HepG2 (cell line): ENCODE data around the gene LIPE. TPM values are rescaled to one million over a fixed set of nuclear protein-coding genes. Genes with fewer than 3 reads are reported as not detected.

Experiments used
- ATAC-seq: fragments of 200-7000 bp; cut with Tn5 transposase; 3 replicates; pipeline ENCODE4 v1.9.1; 2020; ENCODE audit warnings: mild to moderate bottlenecking, moderate library complexity
- BruUV-seq: library from RNA; stranded (reverse); fragments of 400-500 nt; replicated peaks from 2 replicates; lab custom pipeline; 2021; lab: Mats Ljungman, UMichigan
- CTCF ChIA-PET: fragments of 300-600 bp; formaldehyde crosslinking; extraction: SDS; loops from one replicate; lab custom pipeline; 2021; ENCODE audit warnings: low total read pairs, inconsistent platforms, low intra/inter-chr PET ratio; lab: Yijun Ruan, JAX
- POLR2A ChIA-PET: fragments of 350-600 bp; sonication (Branson Sonifier 250); formaldehyde crosslinking; loops from one replicate; lab custom pipeline; 2020; ENCODE audit warnings: antibody characterized with exemption, inconsistent platforms; lab: Yijun Ruan, JAX
- DNase-seq: peaks from one replicate; pipeline ENCODE4 v3.0.0-alpha.2; 2015; ENCODE audit warnings: low spot score
- FAIRE-seq: peaks from 3 replicates; lab custom pipeline; 2011; peaks lifted over from hg19 to GRCh38; lab: Jason Lieb, UNC
- H2AFZ ChIP-seq: one replicate; pipeline ENCODE4 v1.6.1; 2011; ENCODE audit warnings: low read length, inconsistent platforms
- H3K27ac ChIP-seq: fragments of 300-600 bp; 3 replicates; pipeline ENCODE4 v1.8.0; 2011; ENCODE audit warnings: mixed run types, mild to moderate bottlenecking, mixed read lengths, low read length, inconsistent platforms; ENCODE audit not compliant: insufficient read depth; ENCODE audit errors: extremely low read length
- H3K27me3 ChIP-seq, 2 experiments: fragments of 200-600 bp in 1 of 2; 2 replicates in 1 of 2; 3 replicates in 1 of 2; pipeline versions ENCODE4 v1.6.0 to v1.8.0; 2011; ENCODE audit warnings: low read length in 2 of 2, mild to moderate bottlenecking in 2 of 2, moderate library complexity in 2 of 2, inconsistent platforms in 1 of 2; ENCODE audit not compliant: insufficient read depth in 2 of 2, control insufficient read depth in 1 of 2
- H3K36me3 ChIP-seq, 2 experiments: fragments of 200-600 bp in 1 of 2; replicated peaks in 1 of 2; 2 replicates in 1 of 2; 3 replicates in 1 of 2; pipeline versions ENCODE4 v1.5.1 to v1.8.0; 2011; ENCODE audit warnings: low read length in 2 of 2, inconsistent platforms in 1 of 2; ENCODE audit not compliant: insufficient read depth in 2 of 2, control insufficient read depth in 1 of 2
- H3K4me1 ChIP-seq: 2 replicates; pipeline ENCODE4 v1.5.1; 2012; ENCODE audit warnings: low read length, inconsistent platforms; ENCODE audit not compliant: insufficient read depth
- H3K4me2 ChIP-seq: 2 replicates; pipeline ENCODE4 v1.6.0; 2011; ENCODE audit warnings: low read depth, low read length, inconsistent platforms
- H3K4me3 ChIP-seq, 3 experiments: fragments of 200-600 bp in 1 of 3; sonication (generic), shearing (Covaris generic) in 1 of 3; replicated peaks in 1 of 3; 2 replicates each; pipeline ENCODE4 v1.5.1; 2011 to 2016; ENCODE audit warnings: low read length in 3 of 3, inconsistent platforms in 2 of 3, low read depth in 2 of 3, mild to moderate bottlenecking in 2 of 3, control low read depth in 1 of 3, mixed read lengths in 1 of 3; ENCODE audit not compliant: insufficient read depth in 1 of 3
- H3K79me2 ChIP-seq: one replicate; pipeline ENCODE4 v1.6.1; 2011; ENCODE audit warnings: low read length, inconsistent platforms; ENCODE audit not compliant: insufficient read depth
- H3K9ac ChIP-seq: 2 replicates; pipeline ENCODE4 v1.6.0; 2011; ENCODE audit warnings: mild to moderate bottlenecking, low read depth, low read length, inconsistent platforms; ENCODE audit not compliant: insufficient read depth
- H3K9me3 ChIP-seq: 2 replicates; pipeline ENCODE4 v1.5.1; 2012; ENCODE audit warnings: mild to moderate bottlenecking, low read length
- H4K20me1 ChIP-seq: 2 replicates; pipeline ENCODE4 v1.6.0; 2011; ENCODE audit warnings: inconsistent platforms, mild to moderate bottlenecking, low read length, moderate library complexity; ENCODE audit not compliant: insufficient read depth
- BRD4 ChIP-seq: sonication (generic); formaldehyde crosslinking; IDR thresholded peaks from 2 replicates; pipeline ENCODE4 v1.4.0; 2020; ENCODE audit warnings: missing genetic modification reagents
- CCAR2 ChIP-seq: fragments of 200-400 bp; formaldehyde crosslinking; optimal IDR thresholded peaks from 2 replicates; pipeline ENCODE3; 2018; ENCODE audit warnings: low read depth, mild to moderate bottlenecking, low read length, moderate library complexity
- EEA1 ChIP-seq: sonication (generic); formaldehyde crosslinking; IDR thresholded peaks from 2 replicates; pipeline ENCODE4 v1.5.1; 2020; ENCODE audit warnings: mild to moderate bottlenecking, missing genetic modification reagents, borderline replicate concordance
- KMT2B ChIP-seq: IDR thresholded peaks from 2 replicates; pipeline ENCODE4 v1.6.1; 2016; ENCODE audit warnings: missing genetic modification reagents, missing compliant biosample characterization
- NR2F6 ChIP-seq, 2 experiments: IDR thresholded peaks; 2 replicates each; pipeline ENCODE4 v1.6.1; 2016; ENCODE audit warnings: antibody characterized with exemption in 1 of 2, mild to moderate bottlenecking in 1 of 2
- SATB2 ChIP-seq: sonication (generic); formaldehyde crosslinking; IDR thresholded peaks from 2 replicates; pipeline ENCODE4 v1.5.0; 2020; ENCODE audit warnings: missing genetic modification reagents
- SETDB1 ChIP-seq: sonication (generic); formaldehyde crosslinking; IDR thresholded peaks from 2 replicates; pipeline ENCODE4 v1.5.1; 2020; ENCODE audit warnings: missing genetic modification reagents, mild to moderate bottlenecking, borderline replicate concordance
- SP2 ChIP-seq: sonication (generic); formaldehyde crosslinking; IDR thresholded peaks from 2 replicates; pipeline ENCODE4 v1.5.1; 2020; ENCODE audit warnings: mild to moderate bottlenecking, missing genetic modification reagents
- TP53 ChIP-seq: sonication (generic); formaldehyde crosslinking; conservative IDR thresholded peaks from 2 replicates; pipeline ENCODE4 v1.4.0; 2020; ENCODE audit warnings: missing genetic modification reagents
- YEATS2 ChIP-seq: sonication (generic); formaldehyde crosslinking; IDR thresholded peaks from 2 replicates; pipeline ENCODE4 v1.4.0; 2020; ENCODE audit warnings: missing genetic modification reagents, borderline replicate concordance
- ZC3H13 ChIP-seq: sonication (generic); formaldehyde crosslinking; IDR thresholded peaks from 2 replicates; pipeline ENCODE4 v1.8.1; 2023; ENCODE audit warnings: mild to moderate bottlenecking, missing genetic modification reagents, moderate library complexity
- ZEB1 ChIP-seq: IDR thresholded peaks from 2 replicates; pipeline ENCODE4 v1.6.1; 2012; ENCODE audit warnings: mild to moderate bottlenecking, low read depth, inconsistent platforms; ENCODE audit not compliant: insufficient replicate concordance
- ZNF317 ChIP-seq: sonication (generic); formaldehyde crosslinking; IDR thresholded peaks from 2 replicates; pipeline ENCODE4 v1.5.0; 2020; ENCODE audit warnings: mild to moderate bottlenecking, missing genetic modification reagents
- ZNF562 ChIP-seq: sonication (generic); formaldehyde crosslinking; IDR thresholded peaks from 2 replicates; pipeline ENCODE4 v1.8.0; 2022; ENCODE audit warnings: missing genetic modification reagents, borderline replicate concordance
- WGBS: methylation state at CpG from one replicate; pipeline ENCODE4 v1.1.6; 2017; ENCODE audit warnings: low lambda C conversion rate; 5-methylcytosine and 5-hydroxymethylcytosine counted together
- in situ Hi-C: cut with HindIII; loops from 2 replicates; pipeline ENCODE4 v1.10.0; 2017; ENCODE audit warnings: low pct_unique_long_range_greater_than_20kb; ENCODE audit not compliant: extremely low pct_ligation_motif_present
- intact Hi-C: fragments of 100-400 bp; cut with micrococcal nuclease; formaldehyde crosslinking; loops from one replicate; pipeline ENCODE4 v1.10.0; 2022; ENCODE audit not compliant: unreplicated experiment
- polyA plus RNA-seq, 8 experiments: library from polyadenylated mRNA; depleted of rRNA in 3 of 8; stranded (reverse) in 7 of 8; unstranded in 1 of 8; fragments of >200 nt; fragmentation: Illumina TruSeq in 4 of 8; extraction: Trizol in 4 of 8; gene quantifications; 2 replicates each; pipeline versions ENCODE4 v1.2.1 to v1.2.3, GENCODE V29; 2011 to 2016; ENCODE audit warnings: low read depth in 4 of 8, missing spikeins in 1 of 8, mixed read lengths in 1 of 8; ENCODE audit not compliant: insufficient read depth in 1 of 8
- total RNA-seq, 5 experiments: library from RNA; depleted of rRNA; stranded (reverse); fragments of >200 nt; fragmentation: Illumina TruSeq; extraction: Trizol; gene quantifications; 2 replicates each; pipeline ENCODE4 v1.2.3, GENCODE V29; 2016; ENCODE audit warnings: low read depth in 1 of 5
- TF ChIP-seq, protein P1 (sequence below): sonication (generic); formaldehyde crosslinking; IDR thresholded peaks from 2 replicates; pipeline ENCODE4 v1.8.0; 2022; ENCODE audit warnings: low read depth, missing genetic modification reagents
- TF ChIP-seq, protein P2 (sequence below): sonication (generic); formaldehyde crosslinking; IDR thresholded peaks from 2 replicates; pipeline ENCODE4 v1.4.0; 2020; ENCODE audit warnings: missing genetic modification reagents

Gene LIPE
- total and polyA plus RNA-seq, 2 of the 13 experiments (the other 11 are each of a cell fraction or from before 2014, with no cell fraction given): not detected

- intact Hi-C loops (no loop called here), in situ Hi-C loops (no loop called here)
- Histone ChIP-seq H3K27me3 (no peaks in the 10 kb centered on the region), H3K4me3 (no peak overlapping the region), H3K4me1 (peaks cover 73% of the 10 kb centered on the region), H3K9ac (no peak overlapping the region), H3K27ac (no peak overlapping the region), H3K4me2 (no peak overlapping the region), H2AFZ (no peak overlapping the region), H3K36me3 (no peaks in the 10 kb centered on the region), H3K9me3 (no peaks in the 10 kb centered on the region), H3K79me2 (no peaks in the 10 kb centered on the region), H4K20me1 (no peaks in the 10 kb centered on the region)
- TF ChIP-seq ZEB1: no peak
- no peak for DNase-seq
- peak; percentile 18 for FAIRE-seq
- no TSS peak for BruUV-seq
- no peak for ATAC-seq
- CTCF ChIA-PET: no interaction called here
- POLR2A ChIA-PET: interaction anchor here (1.2 to 2.2 kb wide), 4 partner anchors 12 to 60 kb away, joined by 3 to 11 read pairs (median 7); partner anchors contain the start of gene CEACAM1
- 91% methylated on average over 5 of the region's 5 CpGs for WGBS
These were observed 40.1 kb upstream of the LIPE start for GRCh38 chr19:42467183-42467760.

DNA sequence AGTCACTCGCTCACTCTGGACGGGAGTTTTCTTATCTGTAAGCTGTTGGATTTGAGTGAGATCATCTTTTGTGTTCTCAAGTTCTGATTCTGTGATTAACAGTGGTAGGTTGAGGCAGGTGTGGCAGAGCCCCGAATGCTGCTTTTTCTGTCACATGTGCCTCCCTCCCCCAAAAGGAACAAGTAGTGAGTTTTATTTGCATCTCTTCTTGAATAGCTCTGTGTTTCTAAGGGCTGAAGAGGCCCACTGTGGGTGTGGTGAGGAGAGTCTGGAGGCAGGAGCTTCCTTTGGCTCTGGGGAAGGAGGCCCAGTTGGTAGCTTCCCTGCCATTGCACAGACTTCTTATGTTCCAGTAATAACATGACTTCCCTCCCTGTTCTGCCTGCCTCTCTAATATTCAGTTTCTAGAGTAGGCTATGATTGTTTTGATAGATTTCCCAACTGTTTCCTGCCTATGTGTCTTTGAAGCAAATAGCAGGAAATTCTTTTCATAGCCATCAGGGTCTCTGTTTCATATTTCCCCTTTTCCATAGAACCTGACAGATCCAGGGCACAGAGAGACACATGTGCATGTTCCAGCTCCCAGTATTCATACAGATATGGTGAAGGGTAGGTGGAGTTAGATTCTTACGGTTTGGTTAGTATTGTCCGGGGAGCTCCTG, 39.5 kb upstream of the LIPE start:
- ChIA-PET CTCF (no interaction called here), POLR2A (interaction anchor here (1.2 to 2.2 kb wide), 3 partner anchors 17 to 61 kb away, joined by 3 to 11 read pairs (median 10); partner anchors contain the start of gene CEACAM1)
- no peaks in the 10 kb centered on the region for H3K79me2 ChIP-seq
- no peaks in the 10 kb centered on the region for H3K27me3 ChIP-seq
- H2AFZ ChIP-seq: no peak overlapping the region
- H4K20me1 ChIP-seq: no peaks in the 10 kb centered on the region
- WGBS: 88% methylated on average over 5 of the region's 5 CpGs
- no peak overlapping the region for H3K27ac ChIP-seq
- BruUV-seq: no TSS peak
- DNase-seq: no peak
- H3K9me3 ChIP-seq: no peaks in the 10 kb centered on the region
- in situ Hi-C loops (no loop called here), intact Hi-C loops (no loop called here)
- peaks cover 73% of the 10 kb centered on the region for H3K4me1 ChIP-seq
- H3K4me3 ChIP-seq: no peak overlapping the region
- no peak for FAIRE-seq
- no peak overlapping the region for H3K9ac ChIP-seq
- no peak overlapping the region for H3K4me2 ChIP-seq
- no peak for ATAC-seq
- H3K36me3 ChIP-seq: no peaks in the 10 kb centered on the region
- TF ChIP-seq NR2F6 (IDR thresholded peaks at IDR 0.05) (no peak), NR2F6 (CRISPR knock-in tag; IDR thresholded peaks at IDR 0.05) (no peak), TP53 (CRISPR knock-in tag) (no peak), EEA1 (CRISPR knock-in tag) (no peak), KMT2B (CRISPR knock-in tag) (no peak), ZC3H13 (no peak), YEATS2 (no peak), CCAR2 (no peak), SP2 (CRISPR knock-in tag) (no peak), BRD4 (no peak), SATB2 (CRISPR knock-in tag) (no peak), SETDB1 (CRISPR knock-in tag) (no peak), ZNF317 (no peak), ZNF562 (no peak)
- TF ChIP-seq, protein P1, sequence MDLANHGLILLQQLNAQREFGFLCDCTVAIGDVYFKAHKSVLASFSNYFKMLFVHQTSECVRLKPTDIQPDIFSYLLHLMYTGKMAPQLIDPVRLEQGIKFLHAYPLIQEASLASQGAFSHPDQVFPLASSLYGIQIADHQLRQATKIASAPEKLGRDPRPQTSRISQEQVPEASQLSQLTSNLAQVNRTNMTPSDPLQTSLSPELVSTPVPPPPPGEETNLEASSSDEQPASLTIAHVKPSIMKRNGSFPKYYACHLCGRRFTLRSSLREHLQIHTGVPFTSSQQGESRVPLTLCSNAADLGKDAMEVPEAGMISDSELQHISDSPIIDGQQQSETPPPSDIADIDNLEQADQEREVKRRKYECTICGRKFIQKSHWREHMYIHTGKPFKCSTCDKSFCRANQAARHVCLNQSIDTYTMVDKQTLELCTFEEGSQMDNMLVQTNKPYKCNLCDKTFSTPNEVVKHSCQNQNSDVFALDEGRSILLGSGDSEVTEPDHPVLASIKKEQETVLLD (CRISPR knock-in tag): no peak
- TF ChIP-seq, protein P2, sequence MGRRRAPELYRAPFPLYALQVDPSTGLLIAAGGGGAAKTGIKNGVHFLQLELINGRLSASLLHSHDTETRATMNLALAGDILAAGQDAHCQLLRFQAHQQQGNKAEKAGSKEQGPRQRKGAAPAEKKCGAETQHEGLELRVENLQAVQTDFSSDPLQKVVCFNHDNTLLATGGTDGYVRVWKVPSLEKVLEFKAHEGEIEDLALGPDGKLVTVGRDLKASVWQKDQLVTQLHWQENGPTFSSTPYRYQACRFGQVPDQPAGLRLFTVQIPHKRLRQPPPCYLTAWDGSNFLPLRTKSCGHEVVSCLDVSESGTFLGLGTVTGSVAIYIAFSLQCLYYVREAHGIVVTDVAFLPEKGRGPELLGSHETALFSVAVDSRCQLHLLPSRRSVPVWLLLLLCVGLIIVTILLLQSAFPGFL: no peak
